HG03066 (cell line): ENCODE measurements around the gene KSR2.
"Not testable (repeated sequence)": the region's sequence is repeated elsewhere in the genome, so short reads cannot be mapped to it uniquely, and the experiment has no call there.

ENCODE experiments used
- ATAC-seq: cut with Tn5 transposase; IDR thresholded peaks from one replicate; pipeline ENCODE4 v1.9.1; 2021; ENCODE audit warnings: low read depth; ENCODE audit not compliant: unreplicated experiment

Gene KSR2

DNA sequence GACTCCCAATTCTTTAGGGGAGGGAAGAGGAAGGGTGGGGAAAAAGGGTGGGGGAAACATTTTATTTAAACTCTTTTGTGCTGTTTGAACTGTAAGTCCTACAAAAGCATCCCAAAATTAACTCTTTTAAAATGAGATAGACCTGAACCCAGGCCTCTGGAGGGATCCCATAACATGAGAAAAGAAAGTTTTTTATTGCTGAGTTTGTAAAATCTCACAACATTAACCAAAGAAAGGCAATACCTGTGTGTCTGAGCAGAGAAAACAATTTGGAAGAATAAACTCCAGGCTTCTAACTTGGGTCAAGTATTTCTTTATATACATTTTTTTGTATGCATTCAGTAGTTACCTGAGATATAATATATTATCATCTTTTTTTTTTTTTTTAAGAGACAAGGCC, 107.1 kb downstream of the KSR2 start:
- ATAC-seq, result no peak

DNA sequence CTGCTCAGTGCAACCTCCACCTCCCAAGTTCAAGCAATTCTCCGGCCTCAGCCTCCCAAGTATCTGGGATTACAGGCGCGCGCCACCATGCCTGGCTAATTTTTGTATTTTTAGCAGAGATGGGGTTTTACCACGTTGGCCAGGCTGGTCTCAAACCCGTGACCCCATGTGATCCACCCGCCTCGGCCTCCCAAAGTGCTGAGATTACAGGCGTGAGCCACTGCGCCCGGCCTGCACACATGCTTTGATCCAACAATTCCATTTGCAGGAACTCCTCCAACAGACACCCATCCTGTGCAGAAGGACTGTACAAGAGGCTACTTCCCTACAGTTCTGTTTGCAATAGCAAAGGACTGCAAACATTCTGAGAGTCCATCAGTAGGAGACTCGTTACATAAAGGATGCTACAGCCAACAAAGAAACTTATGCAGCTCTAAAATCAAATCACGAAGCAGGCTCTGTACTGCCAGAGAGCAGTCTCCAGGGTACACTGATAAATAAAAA, 108.0 kb downstream of the KSR2 start:
- not testable (repeated sequence) for ATAC-seq

DNA sequence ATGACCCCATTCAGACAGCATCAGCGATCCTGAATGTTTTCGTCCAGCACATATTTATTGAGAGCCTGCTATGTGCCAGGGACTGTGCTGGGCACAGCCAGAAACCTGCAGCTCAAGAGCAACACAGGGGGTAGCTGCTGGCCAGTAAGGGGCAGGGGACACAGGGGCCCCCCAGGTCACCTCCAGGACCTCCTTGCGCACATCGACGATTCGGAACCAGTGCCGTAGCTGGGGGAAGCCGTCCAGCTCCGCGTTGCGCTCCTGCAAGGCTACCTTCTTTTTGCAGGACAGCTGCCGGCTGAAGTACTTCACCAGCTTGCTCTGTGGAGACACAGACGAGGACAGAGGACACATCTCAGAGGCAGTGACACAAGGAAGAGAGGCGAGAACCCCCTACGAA, 108.7 kb downstream of the KSR2 start:
- ATAC-seq, result no peak

DNA sequence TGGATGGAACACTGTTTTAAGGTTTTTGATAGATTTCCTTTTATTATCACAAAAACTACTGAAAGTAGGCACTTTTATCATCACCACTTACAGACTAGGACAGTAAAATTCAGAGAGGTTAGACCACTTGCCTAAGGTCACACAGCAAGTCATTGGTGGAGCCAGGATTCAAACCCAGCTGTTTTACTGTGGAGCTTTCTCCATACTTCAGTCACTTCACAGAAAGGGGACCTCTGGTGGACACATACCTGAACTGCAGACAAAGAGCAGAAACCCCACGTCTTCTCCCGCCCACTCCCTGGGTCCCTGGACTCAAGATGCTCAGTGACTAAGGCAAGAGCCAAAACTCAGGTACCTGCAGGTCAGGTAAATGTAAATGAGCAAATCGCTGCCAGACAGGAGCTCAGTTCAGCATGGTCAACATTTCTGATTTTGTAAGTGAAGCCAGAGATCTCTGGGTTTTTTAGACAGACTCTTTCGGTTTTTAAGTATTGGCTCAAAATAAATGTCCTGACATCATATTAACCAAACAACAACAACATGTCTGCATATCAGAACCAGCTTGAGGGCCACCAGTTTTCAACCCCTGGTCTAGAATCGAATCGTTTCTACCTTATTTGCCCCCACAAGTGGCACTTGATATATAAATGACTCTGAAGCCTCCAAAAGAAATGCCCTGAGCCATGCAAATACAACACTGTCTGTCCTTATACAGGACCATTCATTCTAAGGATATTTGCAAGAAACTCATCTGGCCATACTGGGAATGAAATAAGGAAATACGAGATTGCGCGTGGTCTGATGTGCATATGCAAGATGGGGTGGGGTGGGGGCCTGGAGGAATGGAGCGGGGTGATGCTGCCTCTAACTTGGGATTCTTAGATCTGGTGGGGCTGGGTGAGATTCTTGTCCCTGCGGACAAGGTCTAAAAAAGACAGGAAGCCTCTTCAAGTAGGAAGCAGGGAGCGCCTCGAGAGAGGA, 110.9 kb downstream of the KSR2 start:
- no peak for ATAC-seq

DNA sequence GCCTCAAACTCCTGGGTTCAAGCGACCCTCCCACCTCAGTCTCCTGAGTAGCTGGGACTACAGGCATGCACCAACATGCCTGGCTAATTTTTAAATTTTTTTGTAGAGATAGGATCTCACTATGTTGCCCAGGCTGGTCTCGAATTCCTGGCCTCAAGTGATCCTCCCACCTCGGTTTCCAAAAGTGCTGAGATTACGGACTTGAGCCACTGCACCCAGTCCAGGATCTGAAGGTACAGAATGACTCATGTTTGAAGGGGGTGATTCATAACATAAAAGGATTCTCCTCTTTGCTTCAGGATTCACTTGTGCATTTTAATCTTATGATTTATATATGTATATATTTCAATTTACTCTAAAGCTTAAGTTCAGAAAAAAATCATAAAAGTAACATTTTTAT, 111.7 kb downstream of the KSR2 start:
- not testable (repeated sequence) for ATAC-seq

DNA sequence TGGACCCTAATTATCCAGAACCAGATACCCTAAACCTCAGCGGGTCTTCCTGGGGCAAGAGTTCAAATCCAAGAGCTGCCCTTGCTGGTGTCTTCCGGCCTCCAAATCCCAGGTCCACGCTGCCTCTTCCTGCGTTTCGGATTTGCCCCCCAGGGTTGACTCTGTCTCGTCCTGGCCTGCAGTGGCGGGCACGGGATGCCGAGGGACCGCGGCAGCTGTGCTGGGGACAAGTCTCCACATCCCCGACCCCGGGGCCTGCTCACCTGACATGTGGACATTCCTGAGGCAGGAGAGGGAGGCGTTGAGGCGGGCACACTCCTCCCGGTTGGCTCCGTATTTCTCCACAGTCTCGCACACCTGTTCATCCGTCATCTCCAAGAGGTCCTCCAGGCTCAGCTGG, 113.6 kb downstream of the KSR2 start:
- ATAC-seq, result no peak

DNA sequence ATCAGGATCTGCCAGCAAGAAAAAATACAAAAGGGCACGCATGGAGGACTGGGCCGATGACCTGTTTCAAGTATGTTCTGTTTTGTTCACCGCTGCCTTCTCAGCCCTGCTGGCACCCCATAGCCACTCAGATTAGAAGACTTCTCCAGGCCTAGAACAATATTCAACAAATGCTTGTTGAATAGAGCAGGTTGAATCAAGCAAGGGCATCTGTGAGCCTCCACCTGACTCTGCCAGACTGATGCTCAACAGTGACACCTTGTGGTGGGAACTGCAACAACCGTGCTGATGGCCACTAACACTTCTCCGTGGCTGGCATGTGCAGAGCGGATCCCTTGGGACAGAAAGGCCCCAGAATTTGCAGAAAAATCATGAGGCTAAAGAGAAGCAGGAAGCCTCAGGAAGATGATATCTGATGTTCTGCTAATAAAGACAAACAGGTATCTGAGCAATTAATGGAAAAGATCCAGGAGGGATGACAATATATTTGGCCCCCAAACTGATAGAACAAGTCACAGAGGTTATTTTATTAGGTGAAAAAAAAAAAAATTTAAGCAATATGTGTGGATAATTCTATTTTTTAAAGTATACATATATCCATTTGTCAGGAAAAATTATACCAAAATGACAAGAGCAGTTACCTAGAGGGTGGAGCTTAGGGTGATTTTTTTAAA, 114.3 kb downstream of the KSR2 start:
- ATAC-seq, result no peak

DNA sequence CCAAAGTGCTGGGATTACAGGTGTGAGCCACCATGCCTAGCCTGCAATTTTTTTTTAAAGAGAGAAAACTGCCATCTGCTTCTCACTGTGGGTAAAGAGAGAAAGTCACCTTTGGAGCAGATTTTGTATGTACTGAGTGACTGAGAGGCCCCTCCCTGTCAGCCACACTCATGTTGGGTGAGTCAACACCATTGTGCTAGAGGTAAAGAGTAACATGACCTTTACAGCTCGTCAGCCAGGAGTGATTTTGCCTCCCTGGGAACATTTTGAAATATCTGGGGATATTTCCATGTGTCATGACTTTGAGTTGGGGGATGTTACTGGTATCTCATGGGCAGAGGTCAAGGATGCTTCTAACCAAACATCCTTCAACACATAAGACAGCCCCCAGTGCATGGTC, 115.2 kb downstream of the KSR2 start:
- ATAC-seq, result no peak

DNA sequence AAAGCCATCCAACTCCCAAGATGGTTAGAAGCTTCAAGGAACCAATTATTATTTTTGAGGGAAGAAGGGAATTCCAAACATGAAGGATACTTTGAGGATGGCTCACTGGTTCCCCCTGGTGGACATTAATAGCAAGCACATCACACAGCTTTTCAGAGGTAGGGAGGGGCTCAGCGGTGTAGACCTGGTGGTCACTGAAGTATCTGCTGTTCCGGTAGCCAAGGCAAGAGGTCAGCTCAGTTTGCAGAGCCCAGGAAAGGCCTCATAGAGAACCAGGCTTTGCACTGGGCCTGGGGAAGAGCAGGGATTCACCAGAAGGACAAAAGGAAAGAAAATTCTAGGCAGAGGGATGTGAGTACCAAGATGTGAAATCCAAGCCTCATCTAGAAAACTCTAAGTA, 118.7 kb downstream of the KSR2 start:
- no peak for ATAC-seq

DNA sequence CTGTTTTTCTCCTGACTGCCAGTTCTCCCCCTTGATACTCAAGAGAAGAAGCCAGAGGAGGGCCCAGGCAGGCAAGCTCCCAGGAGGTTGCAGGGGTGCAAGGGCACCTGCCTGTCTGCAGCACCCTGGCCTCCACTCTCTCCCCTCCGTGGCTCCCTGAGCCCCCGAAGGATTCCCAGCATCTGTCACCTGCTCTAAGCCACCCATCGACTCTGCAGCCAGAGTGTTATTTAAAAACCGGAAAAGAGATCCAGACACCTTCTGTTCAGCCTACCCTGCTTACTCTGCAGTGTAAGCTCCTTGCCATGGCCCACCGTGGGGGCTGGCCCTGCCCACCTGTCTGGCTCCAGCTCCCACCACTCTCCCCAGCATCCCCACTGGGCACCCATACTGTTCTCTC, 121.4 kb downstream of the KSR2 start:
- ATAC-seq, result no peak

DNA sequence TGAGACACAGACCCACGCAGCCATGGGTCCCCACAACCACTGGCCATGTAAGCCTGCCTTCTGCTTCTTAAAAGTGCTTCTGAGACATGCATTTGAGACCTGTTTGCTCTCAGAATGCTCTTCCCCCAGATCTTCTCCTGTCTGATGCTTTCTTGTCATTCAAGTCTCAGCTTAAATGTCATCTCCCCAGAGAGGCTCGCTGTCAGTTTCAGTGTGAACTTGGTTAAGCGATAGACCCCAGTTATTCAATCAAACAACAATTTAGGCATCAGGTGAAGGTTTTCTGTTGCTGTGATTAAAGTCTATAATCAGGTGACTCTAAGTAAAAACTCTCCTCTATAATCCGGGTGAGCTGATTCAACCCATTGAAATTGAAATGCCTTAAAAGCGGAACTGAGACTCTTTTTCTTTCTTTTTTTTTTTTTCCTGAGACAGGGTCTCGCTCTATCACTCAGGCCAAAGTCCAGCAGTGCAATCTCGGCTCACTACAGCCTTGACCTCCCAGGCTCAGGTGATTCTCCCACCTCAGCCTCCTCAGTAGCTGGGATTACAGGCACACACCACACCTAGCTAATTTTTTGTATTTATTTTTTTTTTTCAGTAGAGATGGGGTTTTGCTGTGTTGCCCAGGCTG, 123.4 kb downstream of the KSR2 start:
- ATAC-seq, result no peak

DNA sequence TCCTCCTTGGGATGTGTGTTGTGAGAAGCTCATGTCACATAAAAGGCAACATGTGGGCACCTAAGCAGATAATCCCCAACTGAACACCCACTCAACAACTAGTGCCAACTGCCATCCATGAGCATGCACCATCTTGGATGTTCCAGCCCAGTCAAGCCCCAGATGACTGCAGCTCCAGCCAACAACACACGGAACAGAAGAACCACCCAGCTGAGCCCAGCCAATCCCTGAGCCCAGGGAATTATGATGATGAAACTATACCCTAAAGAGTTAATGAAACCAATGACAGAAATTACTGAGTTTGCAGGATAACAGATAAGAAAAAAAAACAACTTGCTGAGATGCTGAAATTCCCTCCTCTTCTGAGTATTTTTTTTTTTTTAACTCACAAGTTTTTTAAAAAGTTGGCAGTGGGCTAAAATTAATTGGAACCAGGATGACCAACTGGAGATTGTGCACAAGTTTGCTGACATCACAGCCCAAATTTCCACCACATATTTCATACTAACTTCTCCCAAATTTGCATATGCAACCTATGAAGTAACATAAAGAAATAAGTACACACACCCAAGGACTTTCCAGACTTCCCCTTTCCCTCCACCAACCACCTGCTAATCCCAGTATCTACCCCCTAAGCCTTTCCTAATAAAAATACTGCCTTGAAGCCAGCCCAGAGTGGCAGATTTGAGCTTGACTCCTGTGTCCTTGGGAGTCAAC, 124.5 kb downstream of the KSR2 start:
- ATAC-seq, result no peak

DNA sequence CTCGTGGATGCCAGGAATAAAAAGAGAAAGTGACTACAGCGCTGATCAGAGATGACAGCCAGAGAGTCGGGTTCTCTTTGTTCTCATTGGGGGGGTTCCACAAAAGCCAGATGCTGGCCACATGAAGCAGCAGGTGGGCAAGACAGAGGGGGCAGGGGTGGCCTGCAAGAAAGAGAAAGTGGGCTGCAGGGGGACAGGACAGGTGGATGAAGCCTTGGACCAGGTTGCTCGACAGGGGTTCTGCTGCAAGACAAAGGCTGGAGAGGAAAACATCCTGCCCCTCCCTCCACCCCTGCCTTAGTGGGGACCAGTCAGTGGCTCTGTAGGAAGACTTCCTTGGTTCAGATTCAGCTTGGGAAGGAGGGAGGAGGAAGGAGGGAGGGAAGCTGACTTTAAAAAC, 126.2 kb downstream of the KSR2 start:
- no peak for ATAC-seq

DNA sequence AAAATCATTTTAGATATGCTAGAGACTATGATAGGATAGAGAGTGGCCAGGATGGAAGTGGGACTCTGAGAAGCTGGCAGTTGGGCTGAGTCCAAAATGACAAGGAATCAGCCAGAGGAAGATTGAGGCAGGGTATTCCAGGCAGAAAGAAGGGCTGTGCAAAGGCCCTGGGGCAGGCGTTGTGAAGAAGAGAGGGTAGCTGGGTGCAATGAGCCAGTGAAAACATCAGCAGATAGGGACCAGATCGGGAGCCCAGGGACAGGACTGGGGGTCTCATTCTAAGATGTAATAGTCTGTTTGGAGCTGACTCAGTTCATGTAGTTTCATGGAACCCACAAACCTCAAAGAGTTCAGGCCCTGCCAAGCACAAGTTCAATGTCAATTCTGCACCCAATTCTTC, 126.6 kb downstream of the KSR2 start:
- no peak for ATAC-seq

DNA sequence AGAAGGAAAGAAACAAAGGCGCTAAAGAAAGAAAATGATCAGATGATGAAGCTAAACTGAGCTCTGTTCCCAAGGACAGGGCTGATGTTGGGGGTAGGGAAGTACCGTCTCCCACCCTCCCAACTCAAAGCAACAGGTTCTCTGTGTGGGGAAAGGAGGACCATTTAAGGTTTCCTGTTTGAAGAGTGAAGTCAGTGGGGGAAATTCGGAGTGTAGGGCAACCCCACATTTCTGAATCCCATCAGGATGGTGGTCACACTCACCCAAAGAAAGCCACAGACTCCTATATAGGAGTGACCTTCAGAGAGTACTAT, 131.1 kb downstream of the KSR2 start:
- ATAC-seq, result no peak

DNA sequence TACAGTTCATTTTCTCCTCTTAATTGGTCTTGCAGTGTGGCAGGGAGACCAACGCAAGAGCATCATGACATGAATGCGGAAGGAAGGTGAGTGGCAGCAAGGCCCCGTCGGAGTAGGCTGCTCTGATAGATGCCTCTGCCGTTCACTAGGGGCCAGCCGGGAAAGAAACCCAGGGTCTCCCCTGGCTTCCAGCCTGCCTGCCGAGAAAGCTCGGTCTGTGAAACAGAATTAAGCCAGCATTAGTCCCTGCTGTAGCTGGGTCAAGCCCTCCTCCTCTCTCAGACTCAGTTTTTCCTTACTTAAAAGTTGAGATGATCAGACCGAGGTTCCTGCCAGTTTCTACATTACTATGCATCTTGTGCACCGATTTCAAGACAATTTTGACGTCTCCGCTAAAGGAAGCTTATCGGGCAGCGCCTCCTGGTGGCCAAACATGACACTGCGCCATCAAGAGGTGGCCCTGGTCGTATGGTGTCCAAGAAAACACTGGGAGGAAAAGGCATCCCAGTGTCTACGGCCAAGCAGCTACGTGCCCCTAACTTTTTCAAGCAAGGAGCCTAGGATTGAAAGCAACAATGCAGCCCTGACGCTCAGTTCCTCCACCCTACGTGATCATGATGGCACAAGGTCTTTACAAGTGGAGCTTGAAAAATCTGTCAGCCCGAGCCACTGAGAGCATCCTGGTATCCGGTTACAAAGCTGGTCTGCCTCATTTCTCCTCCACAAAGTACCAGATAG, 131.6 kb downstream of the KSR2 start:
- no peak for ATAC-seq

DNA sequence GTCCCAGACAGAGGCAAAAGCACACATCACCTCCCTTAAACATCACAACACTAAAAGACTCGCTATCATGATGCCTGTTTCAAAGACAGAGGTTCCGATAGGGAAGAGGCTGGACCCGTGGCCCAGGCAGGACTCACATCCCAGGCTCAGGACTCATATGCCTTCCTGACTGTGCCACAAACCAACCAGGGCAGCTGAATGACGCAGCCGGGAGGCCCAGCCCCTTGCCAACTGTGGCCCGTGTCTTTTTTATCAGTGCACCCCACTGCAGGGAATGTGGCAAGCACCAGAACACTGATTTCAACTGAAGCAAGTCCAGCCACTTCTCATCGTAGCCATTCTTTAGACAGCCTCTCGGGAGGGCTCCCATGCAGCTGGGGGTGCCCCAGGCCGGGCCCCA, 132.3 kb downstream of the KSR2 start:
- ATAC-seq, result no peak

DNA sequence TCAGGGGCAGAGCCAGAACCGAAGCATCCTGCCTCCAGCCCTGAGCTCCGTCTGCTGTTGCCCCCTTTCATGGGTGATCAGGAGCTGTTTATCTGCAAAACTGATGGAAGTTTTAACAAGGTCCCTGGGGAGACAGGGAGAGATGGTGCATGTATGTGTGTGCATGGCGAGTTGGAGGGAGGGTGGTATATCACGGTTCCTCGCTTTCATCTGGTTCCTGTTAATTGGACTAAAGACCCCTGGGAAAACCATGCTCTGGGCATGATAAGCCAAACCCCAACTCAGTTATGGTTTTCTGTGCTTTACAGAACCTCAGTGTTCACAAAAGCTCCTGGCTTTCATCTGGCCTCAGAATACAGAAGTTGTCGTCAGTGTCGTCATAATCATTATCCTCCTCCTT, 133.6 kb downstream of the KSR2 start:
- no peak for ATAC-seq

DNA sequence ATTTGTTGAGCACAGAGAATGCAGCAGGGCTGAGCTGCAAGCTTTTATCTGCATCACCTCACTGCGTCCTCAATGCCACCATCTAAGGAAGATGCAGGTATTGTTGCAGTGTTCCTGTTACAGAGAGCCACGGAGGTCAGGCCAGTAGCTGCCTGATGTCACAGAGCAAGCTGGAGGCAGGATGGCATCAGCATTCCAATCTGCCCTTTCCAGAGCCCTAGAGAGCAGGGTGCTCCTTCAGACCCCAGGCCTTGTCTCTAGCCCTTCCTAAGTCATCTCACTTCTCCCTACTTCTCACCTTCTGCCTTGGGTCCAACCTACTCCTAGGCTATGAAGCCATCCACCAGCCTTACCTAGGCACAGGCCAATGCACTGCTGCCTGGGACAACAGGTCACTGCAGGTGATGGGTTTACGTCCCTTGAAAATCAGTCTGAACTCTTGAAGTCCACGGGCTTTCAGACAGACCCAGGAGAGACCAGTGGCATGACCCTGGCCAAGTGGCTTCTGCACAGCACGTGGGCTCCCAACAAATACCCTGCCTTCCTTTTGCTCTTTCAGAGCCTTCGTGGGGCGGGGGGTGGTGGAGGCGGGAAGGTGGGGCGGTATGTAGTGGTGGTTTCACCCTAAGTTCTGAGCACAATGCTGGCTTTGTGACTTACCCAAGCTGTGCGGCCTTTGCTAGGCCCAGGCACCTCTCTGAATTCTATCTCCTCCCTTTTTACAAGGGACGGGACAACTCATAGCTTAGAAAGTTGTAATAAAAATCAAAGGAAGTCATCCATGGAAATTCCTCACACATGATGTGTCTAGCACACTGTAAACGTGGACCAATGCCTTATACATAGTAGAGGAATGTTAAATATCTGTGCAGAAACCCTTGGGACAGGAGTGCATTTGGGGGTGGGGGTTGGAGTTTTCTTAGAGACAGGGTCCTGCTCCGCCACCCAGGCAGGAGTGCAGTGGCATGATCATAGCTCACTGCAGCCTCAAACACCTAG, 136.0 kb downstream of the KSR2 start:
- ATAC-seq, result no peak
